Stimulated activated CD8-positive, alpha-beta memory T cell treated with anti-CD3 and anti-CD28 coated beads, Interleukin-15, amount 100 ng/mL, for 48 hours (primary cell): ENCODE measurements around the gene PTPN14.

Experiments used
- DNase-seq, 2 donors: peaks; one replicate each; pipeline ENCODE4 v3.0.0-alpha.2; 2020; ENCODE audit warnings: low read depth in 2 of 2

PTPN14 gene

GRCh38 chr1:214332946-214333798 lies 218.2 kb downstream of the PTPN14 start:
- peak in 1 of 2 donors; percentile 18 for DNase-seq

GRCh38 chr1:214331827-214332423 lies 219.5 kb downstream of the PTPN14 start:
- peak; percentile 13 to 21 for DNase-seq

GRCh38 chr1:214331180-214331579 lies 220.2 kb downstream of the PTPN14 start:
- no peak for DNase-seq

- DNase-seq, result no peak
These were observed 220.7 kb downstream of the PTPN14 start for GRCh38 chr1:214330715-214331114.

- no peak for DNase-seq
These were observed 221.2 kb downstream of the PTPN14 start for GRCh38 chr1:214330222-214330621.

- no peak for DNase-seq
These were observed 221.8 kb downstream of the PTPN14 start for GRCh38 chr1:214329470-214330220.

- DNase-seq, result peak; percentile 51 to 61
These were observed 222.5 kb downstream of the PTPN14 start for GRCh38 chr1:214328770-214329469.

- no peak for DNase-seq
These were observed 223.9 kb downstream of the PTPN14 start for GRCh38 chr1:214327514-214327913.

- no peak for DNase-seq
These were observed 225.0 kb downstream of the PTPN14 start for GRCh38 chr1:214326406-214326805.

- DNase-seq, result no peak
These were observed 226.3 kb downstream of the PTPN14 start for GRCh38 chr1:214324896-214325800.

GRCh38 chr1:214321705-214322453 lies 229.5 kb downstream of the PTPN14 start:
- DNase-seq, result no peak

GRCh38 chr1:214319938-214320337 lies 231.5 kb downstream of the PTPN14 start:
- no peak for DNase-seq

- no peak for DNase-seq
These were observed 232.3 kb downstream of the PTPN14 start for GRCh38 chr1:214318956-214319736.

- no peak for DNase-seq
These were observed 233.0 kb downstream of the PTPN14 start for GRCh38 chr1:214318356-214318755.

GRCh38 chr1:214317734-214318133 lies 233.7 kb downstream of the PTPN14 start:
- DNase-seq, result no peak

GRCh38 chr1:214317300-214317699 lies 234.1 kb downstream of the PTPN14 start:
- no peak for DNase-seq

GRCh38 chr1:214316593-214316992 lies 234.8 kb downstream of the PTPN14 start:
- DNase-seq, result no peak

GRCh38 chr1:214314178-214314843 lies 237.1 kb downstream of the PTPN14 start:
- no peak for DNase-seq
